HG03025 (cell line): ENCODE measurements around the gene TRAF3.
"Not testable (repeated sequence)": the region's sequence is repeated elsewhere in the genome, so short reads cannot be mapped to it uniquely, and the experiment has no call there.

ENCODE experiments used
- ATAC-seq: cut with Tn5 transposase; IDR thresholded peaks from one replicate; pipeline ENCODE4 v1.9.1; 2021; ENCODE audit warnings: mild to moderate bottlenecking, moderate library complexity; ENCODE audit not compliant: unreplicated experiment, low FRiP score

Gene TRAF3

GRCh38 chr14:102917469-102918211, 140.4 kb downstream of the TRAF3 start:
- no peak for ATAC-seq

GRCh38 chr14:102918438-102918837, 141.2 kb downstream of the TRAF3 start:
- no peak for ATAC-seq

- no peak for ATAC-seq
Measured at GRCh38 chr14:102920273-102920997, 143.2 kb downstream of the TRAF3 start.

DNA sequence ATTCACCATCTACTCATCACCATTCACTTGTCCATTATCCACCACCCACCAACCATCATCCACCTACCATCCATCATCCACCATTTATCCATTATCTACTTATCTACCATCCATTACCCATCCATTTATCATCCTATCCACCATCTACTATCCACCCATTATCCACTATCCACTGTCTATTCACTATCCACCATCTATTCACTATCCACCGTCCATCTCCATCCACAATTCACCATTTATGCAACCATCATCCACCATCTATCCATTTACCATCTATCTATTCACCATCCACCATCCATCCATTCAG, 143.7 kb downstream of the TRAF3 start:
- ATAC-seq, result no peak

DNA sequence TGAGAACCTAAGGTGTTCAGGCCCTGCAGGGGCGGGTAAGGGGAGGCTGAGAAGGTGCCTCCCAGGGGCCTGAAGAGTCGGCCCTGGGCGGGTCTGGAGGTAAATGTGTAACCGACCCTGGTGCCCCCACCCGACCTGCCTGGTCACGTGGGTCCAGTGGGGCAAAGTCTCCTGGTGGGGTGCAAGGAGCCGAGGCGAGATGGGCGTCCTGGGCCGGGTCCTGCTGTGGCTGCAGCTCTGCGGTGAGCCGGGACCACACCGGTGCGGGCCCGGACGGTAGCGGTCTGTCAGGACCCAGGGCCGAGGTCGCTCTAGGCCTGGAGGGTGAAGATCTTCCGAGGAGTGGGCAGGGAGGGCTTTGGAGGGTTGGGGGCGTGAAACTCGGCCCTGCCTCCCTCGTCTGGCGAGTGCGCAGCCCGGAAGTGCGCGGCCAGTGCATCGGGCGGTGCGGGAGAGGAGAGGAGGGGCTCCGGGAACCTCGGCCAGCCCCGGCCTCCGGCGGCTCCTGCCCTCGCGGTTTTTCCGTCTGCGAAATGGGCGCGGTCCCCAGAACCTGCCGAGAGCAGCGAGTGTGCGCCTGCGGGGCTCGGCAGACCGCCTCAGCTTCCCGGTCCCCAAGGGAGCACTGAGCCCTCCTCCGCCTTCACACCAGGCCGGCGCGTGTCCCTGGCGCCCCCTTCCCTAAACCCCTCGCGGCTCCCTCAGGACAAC, 145.4 kb downstream of the TRAF3 start, which contains the start of gene AMN:
AMN (plus strand) TSS at position 174 of the 711 bp plus-strand sequence; CDS start at position 200, 26 bp downstream.
- ATAC-seq, result no peak

DNA sequence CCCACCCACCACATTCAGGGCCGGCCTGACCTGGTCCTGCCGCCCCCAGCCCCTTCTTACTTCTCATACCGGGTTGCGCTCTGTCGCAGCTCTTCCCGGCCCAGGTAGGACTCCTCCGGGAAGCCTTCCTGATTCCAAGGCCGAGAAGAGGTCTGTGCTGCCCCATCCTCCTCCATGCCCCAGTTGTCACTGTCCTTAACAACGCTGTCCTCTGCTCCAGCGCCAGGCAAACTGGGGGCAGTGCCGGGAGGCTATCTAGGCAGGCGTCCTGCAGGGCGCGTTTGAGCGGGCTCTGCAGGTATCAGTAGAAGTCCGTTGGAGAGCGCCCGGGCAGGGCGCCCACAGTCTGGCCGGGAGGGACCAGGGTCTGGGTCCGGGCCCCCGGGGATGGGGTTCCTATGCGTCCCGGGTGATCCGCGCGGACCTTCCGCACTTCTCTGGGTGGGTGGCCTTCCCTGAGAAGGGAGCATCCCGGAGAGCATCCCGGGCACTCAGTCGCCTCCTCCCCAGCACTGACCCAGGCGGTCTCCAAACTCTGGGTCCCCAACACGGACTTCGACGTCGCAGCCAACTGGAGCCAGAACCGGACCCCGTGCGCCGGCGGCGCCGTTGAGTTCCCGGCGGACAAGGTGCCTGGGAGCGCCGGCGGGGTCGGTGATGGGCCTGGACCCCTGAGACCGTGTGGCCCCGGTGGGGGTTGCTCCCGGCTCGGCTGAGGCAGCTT, 146.1 kb downstream of the TRAF3 start:
- no peak for ATAC-seq

GRCh38 chr14:102923925-102924486, 146.8 kb downstream of the TRAF3 start:
- ATAC-seq, result no peak

- no peak for ATAC-seq
Measured at GRCh38 chr14:102924632-102925588, 147.7 kb downstream of the TRAF3 start.

DNA sequence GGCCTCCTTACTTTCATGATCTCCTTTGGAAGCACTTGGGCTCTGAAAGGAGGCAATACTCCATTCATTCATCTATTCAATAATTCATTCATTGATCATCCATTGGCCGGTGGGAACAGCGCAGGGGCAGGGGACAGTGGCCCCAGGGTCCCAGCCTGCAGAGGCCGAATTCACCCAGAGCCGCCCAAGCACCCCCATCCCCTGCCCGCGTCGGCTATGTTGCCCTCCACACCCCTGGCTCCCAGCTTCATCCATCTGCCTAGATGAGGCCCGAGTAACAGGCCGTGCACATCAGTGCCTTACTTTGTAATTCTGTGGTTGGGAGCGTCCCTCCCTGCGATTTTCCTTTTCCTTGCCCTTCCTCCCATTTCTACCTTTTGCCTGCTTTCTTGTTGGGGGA, 148.4 kb downstream of the TRAF3 start:
- no peak for ATAC-seq

DNA sequence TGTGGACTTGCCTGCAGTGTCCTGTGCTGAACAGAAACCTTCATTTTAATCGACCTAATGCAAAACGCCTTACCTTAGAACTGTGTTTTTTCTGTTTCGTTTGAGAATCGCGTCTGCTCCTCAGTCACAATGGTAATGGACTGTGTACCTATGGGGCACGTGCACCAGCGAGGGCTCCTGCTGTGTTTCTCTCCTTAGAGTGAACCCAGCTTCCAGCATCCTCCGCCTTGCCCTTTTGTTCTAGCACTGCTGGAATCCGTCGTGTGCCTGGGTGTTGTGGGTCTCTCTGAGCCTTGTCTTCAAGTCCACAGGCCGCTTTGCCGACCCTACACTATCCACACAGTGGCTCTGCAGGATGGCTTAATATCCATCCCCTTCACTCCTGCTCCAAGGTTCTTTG, 148.9 kb downstream of the TRAF3 start:
- no peak for ATAC-seq

DNA sequence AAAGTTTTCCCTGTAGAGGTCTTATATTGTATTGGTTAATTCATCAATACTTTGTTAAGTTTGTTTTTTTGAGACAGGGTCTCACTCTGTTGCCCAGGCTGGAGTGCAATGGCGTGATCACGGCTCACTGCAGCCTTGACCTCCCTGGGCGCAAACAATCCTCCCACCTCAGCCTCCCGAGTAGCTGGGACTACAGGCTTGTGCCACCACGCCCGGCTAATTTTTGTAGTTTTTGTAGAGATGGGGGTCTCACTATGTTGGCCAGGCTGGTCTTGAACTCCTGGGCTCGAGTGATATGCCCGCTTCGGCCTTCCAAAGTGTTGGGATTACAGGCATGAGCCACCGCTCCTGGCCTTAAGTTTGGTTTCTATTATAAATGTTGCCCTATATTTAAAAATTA, 149.6 kb downstream of the TRAF3 start:
- ATAC-seq, result not testable (repeated sequence)

DNA sequence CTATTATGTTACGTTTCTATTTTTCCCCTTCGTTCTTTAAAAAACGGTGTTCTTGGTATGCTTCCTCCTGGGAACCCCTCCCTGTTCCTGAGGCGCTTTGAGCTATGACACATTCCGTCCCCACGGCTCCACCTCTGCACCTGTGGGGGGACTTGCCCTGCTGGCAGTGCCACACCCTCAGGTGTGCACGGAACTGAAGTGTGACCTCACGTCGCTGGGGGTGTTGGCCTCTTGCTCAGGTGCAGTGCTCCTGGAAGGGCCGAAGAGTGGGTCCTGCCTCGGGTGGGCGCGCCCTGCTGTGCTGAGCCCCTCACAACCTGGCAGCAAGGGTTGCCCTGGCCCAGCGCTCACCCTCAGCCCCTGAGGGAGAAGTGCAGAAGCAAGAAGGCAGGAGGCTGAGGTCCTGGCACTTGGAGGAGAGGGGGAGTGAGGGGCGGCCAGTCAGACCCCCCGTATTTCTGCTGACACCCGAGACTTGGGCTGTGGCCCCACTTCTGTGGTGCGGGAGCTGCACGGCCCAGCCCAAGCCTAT, 150.2 kb downstream of the TRAF3 start:
- ATAC-seq, result no peak

- ATAC-seq, result no peak
Measured at GRCh38 chr14:102927878-102928411, 150.7 kb downstream of the TRAF3 start.

GRCh38 chr14:102928412-102929240, 151.4 kb downstream of the TRAF3 start:
- ATAC-seq, result no peak

- no peak for ATAC-seq
Measured at GRCh38 chr14:102929241-102930137, 152.2 kb downstream of the TRAF3 start.

DNA sequence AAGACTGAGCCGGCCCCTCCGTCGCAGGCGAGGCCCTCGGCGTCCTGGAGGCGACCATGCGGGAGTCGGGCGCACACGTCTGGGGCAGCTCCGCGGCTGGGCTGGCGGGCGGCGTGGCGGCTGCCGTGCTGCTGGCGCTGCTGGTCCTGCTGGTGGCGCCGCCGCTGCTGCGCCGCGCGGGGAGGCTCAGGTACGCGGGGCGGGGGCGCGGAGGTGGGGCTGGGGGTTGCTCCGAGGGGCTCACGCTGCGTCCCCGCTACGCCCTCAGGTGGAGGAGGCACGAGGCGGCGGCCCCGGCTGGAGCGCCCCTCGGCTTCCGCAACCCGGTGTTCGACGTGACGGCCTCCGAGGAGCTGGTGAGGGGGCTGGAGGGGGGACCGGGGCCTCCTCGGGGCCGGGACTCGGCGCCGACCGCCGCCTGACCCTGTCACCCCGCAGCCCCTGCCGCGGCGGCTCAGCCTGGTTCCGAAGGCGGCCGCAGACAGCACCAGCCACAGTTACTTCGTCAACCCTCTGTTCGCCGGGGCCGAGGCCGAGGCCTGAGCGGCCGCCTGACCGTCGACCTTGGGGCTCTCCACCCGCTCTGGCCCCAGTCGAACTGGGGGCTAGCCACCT, 153.0 kb downstream of the TRAF3 start:
- no peak for ATAC-seq
